GM19035 (cell line): Measurements from ENCODE around the gene NLGN4Y.

ENCODE experiments used
- ATAC-seq: cut with Tn5 transposase; IDR thresholded peaks from one replicate; pipeline ENCODE4 v1.9.1; 2021; ENCODE audit not compliant: unreplicated experiment

NLGN4Y gene

GRCh38 chrY:14524272-14525231 is at the start of gene NLGN4Y:
Gene NLGN4Y (plus strand): TSS chrY:14524529. CDS start chrY:14622120, 97,591 bp downstream.
- peak; percentile 67 for ATAC-seq

- no peak for ATAC-seq
These were observed 38.4 kb upstream of the NLGN4Y start for GRCh38 chrY:14485935-14486334.

GRCh38 chrY:14490226-14490625 is 34.1 kb upstream of the NLGN4Y start:
- no peak for ATAC-seq

- ATAC-seq = no peak
These were observed 26.3 kb upstream of the NLGN4Y start for GRCh38 chrY:14498071-14498470.

GRCh38 chrY:14504592-14504991 is 19.7 kb upstream of the NLGN4Y start:
- ATAC-seq = no peak

- no peak for ATAC-seq
These were observed 1.9 kb upstream of the NLGN4Y start for GRCh38 chrY:14522379-14522950.

GRCh38 chrY:14523491-14524271 is 648 bp upstream of the NLGN4Y start:
- ATAC-seq = peak; percentile 15

GRCh38 chrY:14525315-14525714 is 986 bp downstream of the NLGN4Y start:
- no peak for ATAC-seq

- ATAC-seq = no peak
These were observed 4.0 kb downstream of the NLGN4Y start for GRCh38 chrY:14528361-14528760.

GRCh38 chrY:14536703-14537102 is 12.4 kb downstream of the NLGN4Y start:
- ATAC-seq = no peak

- no peak for ATAC-seq
These were observed 19.2 kb downstream of the NLGN4Y start for GRCh38 chrY:14543506-14543905.

- no peak for ATAC-seq
These were observed 57.0 kb downstream of the NLGN4Y start for GRCh38 chrY:14581294-14581693.

- ATAC-seq = no peak
These were observed 62.4 kb downstream of the NLGN4Y start for GRCh38 chrY:14586725-14587124.

GRCh38 chrY:14601372-14601771 is 77.0 kb downstream of the NLGN4Y start:
- ATAC-seq = no peak

- ATAC-seq = no peak
These were observed 93.3 kb downstream of the NLGN4Y start for GRCh38 chrY:14617625-14618024.

GRCh38 chrY:14618513-14618912 is 94.2 kb downstream of the NLGN4Y start:
- ATAC-seq = no peak

GRCh38 chrY:14628208-14628607 is 103.9 kb downstream of the NLGN4Y start:
- no peak for ATAC-seq

GRCh38 chrY:14631676-14632075 is 107.3 kb downstream of the NLGN4Y start:
- ATAC-seq = no peak

- ATAC-seq = no peak
These were observed 109.4 kb downstream of the NLGN4Y start for GRCh38 chrY:14633718-14634117.

- ATAC-seq = no peak
These were observed 110.6 kb downstream of the NLGN4Y start for GRCh38 chrY:14634954-14635353.

GRCh38 chrY:14637551-14637950 is 113.2 kb downstream of the NLGN4Y start:
- no peak for ATAC-seq

- ATAC-seq = no peak
These were observed 117.5 kb downstream of the NLGN4Y start for GRCh38 chrY:14641853-14642252.
